Choroid plexus epithelial cell (primary cell): ENCODE results near the gene NHLH1.

ENCODE experiments used
- DNase-seq: peaks from one replicate; pipeline ENCODE4 v3.0.0-alpha.2; 2010; ENCODE audit warnings: low read depth
- H3K4me3 ChIP-seq: 2 replicates; pipeline ENCODE4 v1.5.1; 2011; ENCODE audit warnings: low read depth, mild to moderate bottlenecking, control low read depth, low read length, moderate library complexity
- TF ChIP-seq, protein P1 (sequence below): conservative IDR thresholded peaks from 2 replicates; pipeline ENCODE4 v1.5.1; 2011; ENCODE audit warnings: low read depth, mild to moderate bottlenecking, control low read depth, inconsistent platforms, low read length, moderate library complexity

The NHLH1 gene

DNA sequence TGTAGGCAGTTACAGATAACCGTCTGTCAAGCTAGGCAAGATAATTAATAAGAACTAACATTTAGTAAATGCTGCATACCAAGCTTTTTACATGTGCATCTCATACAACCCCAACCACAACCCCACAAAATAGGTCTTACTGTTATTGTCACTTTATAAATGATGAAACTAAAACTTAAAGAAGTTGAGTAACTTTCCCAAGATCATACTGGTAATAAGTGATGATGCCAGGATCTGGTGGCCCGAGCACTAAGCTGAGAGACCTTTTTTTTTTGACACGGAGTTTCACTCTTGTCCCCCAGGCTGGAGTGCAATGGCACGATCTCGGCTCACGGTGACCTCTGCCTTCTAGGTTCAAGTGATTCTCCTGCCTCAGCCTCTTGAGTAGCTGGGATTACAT, 21.9 kb upstream of the NHLH1 start:
- TF ChIP-seq, protein P1, sequence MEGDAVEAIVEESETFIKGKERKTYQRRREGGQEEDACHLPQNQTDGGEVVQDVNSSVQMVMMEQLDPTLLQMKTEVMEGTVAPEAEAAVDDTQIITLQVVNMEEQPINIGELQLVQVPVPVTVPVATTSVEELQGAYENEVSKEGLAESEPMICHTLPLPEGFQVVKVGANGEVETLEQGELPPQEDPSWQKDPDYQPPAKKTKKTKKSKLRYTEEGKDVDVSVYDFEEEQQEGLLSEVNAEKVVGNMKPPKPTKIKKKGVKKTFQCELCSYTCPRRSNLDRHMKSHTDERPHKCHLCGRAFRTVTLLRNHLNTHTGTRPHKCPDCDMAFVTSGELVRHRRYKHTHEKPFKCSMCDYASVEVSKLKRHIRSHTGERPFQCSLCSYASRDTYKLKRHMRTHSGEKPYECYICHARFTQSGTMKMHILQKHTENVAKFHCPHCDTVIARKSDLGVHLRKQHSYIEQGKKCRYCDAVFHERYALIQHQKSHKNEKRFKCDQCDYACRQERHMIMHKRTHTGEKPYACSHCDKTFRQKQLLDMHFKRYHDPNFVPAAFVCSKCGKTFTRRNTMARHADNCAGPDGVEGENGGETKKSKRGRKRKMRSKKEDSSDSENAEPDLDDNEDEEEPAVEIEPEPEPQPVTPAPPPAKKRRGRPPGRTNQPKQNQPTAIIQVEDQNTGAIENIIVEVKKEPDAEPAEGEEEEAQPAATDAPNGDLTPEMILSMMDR, result no peak
- H3K4me3 ChIP-seq, result no peak overlapping the region
- no peak for DNase-seq

DNA sequence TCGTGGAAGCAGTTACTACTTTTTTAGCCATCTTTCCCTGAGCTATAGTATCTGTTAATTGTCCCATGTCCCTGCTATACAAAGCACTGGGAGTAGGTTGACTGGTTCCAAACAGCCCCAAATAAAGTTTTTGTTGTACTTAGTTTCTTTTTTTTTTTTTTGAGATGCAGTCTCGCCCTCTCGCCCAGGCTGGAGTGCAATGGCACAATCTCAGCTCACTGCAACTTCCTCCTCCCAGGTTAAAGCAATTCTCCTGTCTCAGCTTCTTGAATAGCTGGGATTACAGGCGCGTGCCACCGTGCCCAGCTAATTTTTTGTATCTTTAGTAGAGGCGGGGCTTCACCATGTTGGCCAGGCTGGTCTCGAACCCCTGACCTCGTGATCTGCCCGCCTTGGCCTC, 20.4 kb upstream of the NHLH1 start:
- TF ChIP-seq, protein P1, result no peak
- no peak for DNase-seq
- H3K4me3 ChIP-seq, result no peak overlapping the region

DNA sequence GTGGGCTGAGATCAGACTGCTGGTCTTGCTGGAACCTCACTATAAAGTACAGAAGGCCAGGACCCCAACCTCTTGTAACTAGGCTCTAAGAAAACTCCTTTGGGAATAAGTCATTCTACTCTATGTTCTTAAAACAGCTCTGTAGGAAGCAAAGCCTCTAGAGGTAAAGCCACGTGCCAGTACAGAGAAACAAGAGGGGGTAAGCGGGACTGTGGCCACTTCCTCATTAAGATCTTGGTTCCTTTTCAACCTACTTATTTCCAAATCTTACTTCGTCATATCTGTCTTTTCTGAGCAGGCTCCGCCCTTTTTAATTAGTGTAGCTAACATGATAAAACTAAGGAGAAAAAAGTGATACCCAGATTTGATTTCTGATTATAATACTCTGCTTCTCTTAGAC, 19.9 kb upstream of the NHLH1 start:
- TF ChIP-seq, protein P1, result no peak
- no peak overlapping the region for H3K4me3 ChIP-seq
- no peak for DNase-seq

DNA sequence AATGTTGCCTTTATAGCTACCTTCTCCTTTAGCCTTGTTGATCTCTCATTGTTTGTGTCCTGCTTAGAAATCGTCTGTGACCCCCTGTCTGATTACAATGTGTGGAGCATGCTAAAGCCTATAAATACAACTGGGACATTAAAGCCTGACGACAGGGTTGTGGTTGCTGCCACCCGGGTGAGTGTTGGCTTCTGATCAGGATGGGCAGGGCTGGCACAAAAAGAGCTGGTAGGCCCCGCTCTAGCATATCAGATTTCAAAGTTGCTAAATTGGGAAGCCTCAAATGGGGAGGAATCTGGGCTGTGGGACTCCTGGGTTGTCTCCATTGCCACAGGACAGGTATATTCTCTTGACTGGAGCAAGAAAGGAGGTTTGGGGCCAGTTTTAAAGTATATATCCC, 15.2 kb upstream of the NHLH1 start:
- TF ChIP-seq, protein P1, result no peak
- DNase-seq, result no peak
- H3K4me3 ChIP-seq, result no peak overlapping the region

- DNase-seq, result no peak
- TF ChIP-seq, protein P1, result no peak
- H3K4me3 ChIP-seq, result no peak overlapping the region
These were observed 14.3 kb upstream of the NHLH1 start for GRCh38 chr1:160352555-160352954.

GRCh38 chr1:160353223-160353622, 13.6 kb upstream of the NHLH1 start:
- no peak overlapping the region for H3K4me3 ChIP-seq
- DNase-seq, result peak; percentile 70
- TF ChIP-seq, protein P1, result no peak

- DNase-seq, result peak; percentile 53
- TF ChIP-seq, protein P1, result peak; percentile 73
- no peak overlapping the region for H3K4me3 ChIP-seq
These were observed 12.4 kb upstream of the NHLH1 start for GRCh38 chr1:160354388-160354985.
